CMK (cell line): Measurements from ENCODE around the gene SLC51B.
"Not testable (repeated sequence)": the region's sequence is repeated elsewhere in the genome, so short reads cannot be mapped to it uniquely, and the experiment has no call there.

Experiments
- DNase-seq: peaks from one replicate; pipeline ENCODE4 v3.0.0-alpha.2; 2010; ENCODE audit warnings: low read depth

Gene SLC51B

GRCh38 chr15:65099336-65099735 lies 54.1 kb downstream of the SLC51B start:
- no peak for DNase-seq

GRCh38 chr15:65099801-65100200 lies 54.6 kb downstream of the SLC51B start:
- not testable (repeated sequence) for DNase-seq

- no peak for DNase-seq
Measured at GRCh38 chr15:65100442-65100841, 55.3 kb downstream of the SLC51B start.

- DNase-seq = no peak
Measured at GRCh38 chr15:65101411-65101890, 56.3 kb downstream of the SLC51B start.

GRCh38 chr15:65101891-65102708 lies 56.9 kb downstream of the SLC51B start:
- no peak for DNase-seq

- no peak for DNase-seq
Measured at GRCh38 chr15:65102912-65103311, 57.7 kb downstream of the SLC51B start.
